Dedifferentiated amniotic fluid mesenchymal stem cell (primary cell): ENCODE data around the gene TEKT3.

Source experiments
- DNase-seq: peaks from one replicate; pipeline ENCODE4 v3.0.0-alpha.2; 2016; ENCODE audit errors: extremely low spot score

TEKT3 gene

DNA sequence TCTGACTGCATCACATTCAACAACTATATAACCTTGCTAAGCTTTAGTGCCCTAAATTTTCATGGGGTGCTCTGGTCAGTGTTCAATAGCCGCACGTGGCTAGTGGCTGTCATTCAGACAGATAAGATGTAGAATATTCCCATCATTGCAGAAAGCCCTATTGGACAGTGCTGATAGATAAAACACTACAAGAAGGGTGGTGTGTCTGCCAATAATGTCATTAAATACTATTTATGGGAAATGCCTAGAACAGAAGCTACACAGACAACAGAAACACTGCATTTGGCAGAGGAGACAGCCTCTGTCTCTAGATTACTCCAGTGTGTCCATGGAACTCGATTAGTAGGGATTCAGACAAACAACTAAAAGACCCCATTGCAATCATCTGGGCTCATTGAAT is 47.8 kb downstream of the TEKT3 start:
- DNase-seq: no peak

DNA sequence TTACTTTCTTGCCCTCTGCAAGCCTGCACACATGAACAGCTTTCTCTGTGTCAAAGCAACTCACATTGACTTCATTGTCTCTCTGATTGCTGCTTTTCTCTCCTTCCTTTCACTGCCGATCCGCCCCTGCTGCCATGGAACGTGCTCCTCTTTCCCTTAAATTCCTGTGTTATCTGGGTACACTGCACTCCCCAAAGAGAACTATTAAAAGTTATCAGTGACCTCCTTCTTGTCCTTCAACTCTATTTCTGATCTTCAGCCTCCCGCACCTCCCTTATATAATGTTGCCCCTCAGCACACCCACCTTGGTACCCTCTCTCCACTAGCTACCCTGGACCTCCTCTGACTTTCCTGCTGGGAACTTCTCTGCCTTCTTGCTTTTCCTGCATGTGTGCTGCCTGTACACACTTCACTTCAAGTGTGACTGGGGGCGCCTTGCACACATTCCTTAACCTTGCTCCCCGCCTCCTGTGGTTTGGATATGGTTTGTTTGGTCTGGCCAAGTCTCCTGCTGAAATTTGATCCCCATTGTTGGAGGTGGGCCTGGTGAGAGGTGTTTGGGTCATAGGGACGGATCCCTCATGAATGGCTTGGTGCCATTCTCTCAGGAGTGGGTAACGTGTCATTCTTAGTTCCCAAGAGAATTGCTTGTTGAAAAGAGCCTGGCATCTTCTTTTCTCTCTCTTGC is 49.6 kb downstream of the TEKT3 start:
- DNase-seq: no peak

DNA sequence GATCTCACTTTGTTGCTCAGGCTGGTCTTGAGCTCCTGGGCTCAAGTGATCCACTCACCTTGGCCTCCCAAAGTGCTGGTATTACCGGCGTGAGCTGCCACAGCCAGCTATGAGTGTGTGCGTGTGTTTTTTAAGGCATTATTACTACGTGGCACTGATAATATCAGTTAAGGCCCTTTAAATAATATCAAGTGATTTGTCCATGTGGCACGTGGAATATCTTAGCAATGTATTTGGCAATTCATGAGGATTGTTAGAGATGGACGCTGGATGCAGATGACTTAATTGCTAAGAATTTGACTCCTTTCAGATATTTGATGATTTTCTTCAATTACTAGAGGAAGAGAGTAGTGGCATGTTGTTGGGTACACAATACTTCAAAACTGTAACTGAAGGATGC is 50.8 kb downstream of the TEKT3 start:
- DNase-seq: no peak

DNA sequence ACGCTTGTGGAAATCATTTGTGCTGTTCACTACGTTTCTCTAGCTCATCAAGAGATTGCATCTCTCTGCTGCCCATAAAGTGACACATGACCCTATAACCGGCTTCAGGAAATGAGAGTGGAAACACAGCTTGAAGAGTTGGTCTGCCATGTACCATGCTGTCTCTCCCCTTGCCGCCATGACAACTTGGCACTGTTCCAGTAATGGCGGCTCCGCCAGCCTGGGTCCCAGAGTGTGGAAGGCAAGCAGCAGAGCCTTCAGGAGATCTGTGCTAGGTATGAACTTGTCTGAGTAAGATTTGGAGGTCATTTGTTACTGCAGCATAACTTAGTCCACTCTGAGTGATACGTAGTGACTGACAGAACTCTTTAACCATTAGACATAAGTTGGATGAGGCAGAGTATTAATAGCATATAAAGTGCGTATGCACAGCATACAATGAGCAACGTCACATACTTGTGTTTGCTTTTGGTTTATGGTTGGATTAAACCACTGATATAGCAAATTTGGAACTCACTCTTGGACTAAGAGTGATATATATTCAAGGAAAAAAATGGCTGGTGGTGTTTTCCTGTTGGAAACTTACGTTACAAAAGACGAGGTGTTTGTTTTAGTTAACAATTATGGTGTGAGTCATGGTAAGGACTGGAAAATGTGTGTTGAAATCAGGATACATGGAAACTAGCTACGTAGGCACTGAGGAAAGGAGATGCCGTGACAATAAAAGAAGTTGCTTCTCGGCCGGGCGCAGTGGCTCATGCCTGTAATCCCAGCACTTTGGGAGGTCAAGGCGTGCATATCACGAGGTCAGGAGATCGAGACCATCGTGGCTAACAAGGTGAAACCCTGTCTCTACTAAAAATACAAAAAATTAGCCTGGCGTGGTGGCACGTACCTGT is 51.9 kb downstream of the TEKT3 start:
- no peak for DNase-seq

DNA sequence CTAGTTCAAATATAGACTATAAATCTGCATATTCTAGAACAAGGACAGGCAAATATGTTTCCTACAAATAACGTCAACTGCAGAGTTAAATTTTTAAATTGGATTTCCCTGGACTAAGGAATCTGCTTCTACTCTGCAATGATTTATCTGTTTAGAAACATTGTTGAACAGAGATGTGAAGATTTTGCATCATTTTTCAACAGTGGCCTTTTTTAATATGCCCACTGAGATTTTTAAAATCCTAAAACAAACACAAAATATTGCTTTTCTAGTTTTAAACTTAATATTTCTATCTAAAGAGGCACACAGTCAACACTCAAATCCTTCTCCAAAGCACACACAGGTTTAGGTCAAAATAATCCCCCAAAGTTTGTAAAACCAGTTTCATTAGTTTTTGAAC is 52.5 kb downstream of the TEKT3 start:
- DNase-seq: no peak

DNA sequence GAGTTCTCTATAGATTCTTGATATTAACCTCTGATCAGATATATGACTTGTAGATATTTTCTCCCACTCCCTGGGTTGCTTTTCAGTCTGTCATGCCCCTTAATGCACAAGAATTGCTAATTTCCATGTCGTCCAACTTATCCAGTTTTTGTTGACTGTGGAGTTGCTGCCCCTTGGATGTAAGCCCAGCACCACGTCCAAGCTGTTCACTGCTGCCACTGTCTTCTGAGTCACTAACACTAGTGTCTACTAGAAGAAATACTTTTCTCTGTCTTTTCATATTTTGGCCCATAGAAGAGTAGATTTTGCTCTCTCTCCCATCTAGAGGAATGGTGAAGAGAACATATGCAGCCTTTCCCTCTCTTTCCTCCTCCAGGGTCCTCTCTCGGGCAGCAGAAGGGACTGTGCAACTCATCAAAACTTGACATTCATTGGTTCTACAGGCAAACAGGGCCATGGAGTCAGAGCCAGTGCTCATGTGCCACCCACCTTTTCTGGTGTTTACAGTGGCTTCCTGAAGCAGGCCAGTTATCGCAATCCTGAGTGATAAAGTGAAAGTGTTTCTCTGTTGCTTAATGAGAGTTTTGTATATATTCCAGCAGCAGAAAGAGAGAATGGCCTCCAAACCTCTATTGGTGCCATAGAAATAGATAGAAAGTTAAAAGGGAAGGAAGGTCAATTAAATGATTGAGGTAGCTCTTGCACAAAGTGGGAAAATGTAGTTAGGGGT is 53.7 kb downstream of the TEKT3 start:
- no peak for DNase-seq

DNA sequence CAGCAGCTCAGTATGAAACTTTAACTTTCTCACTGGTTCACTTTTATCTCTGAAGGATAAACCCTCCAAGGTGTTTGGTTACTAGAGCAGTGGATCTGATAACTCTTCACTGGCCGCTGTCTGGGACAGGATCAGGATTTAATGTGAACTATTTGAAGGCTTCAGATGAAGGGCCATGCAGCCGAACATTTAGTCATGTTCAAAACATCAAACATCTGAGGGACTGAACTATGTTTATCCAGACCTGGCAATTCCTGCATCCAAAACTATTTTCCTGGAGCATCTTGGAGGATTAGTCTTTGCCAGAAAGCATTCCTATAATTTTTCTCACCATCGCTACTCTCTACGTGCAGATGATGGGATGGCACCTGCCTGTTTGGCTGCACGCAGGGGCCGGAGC is 55.9 kb downstream of the TEKT3 start:
- DNase-seq: no peak

DNA sequence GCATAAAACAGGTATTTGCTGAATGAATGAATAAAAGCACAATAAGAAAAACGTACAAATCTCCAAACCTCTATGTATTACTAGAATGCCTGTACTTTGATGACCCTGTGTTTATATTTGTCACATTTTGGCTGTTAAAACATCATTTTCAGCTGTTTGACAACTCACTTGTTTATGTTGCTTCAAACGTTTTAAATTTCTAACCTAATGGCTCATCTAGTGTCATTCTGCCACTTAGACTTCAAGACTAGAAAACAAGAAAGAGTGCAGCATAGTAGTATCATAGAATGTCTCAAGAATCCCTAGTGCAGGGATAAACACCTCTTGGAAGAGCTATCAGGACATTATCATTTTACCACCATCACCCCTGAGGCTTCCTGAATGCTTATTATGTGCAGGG is 56.9 kb downstream of the TEKT3 start:
- DNase-seq: no peak

DNA sequence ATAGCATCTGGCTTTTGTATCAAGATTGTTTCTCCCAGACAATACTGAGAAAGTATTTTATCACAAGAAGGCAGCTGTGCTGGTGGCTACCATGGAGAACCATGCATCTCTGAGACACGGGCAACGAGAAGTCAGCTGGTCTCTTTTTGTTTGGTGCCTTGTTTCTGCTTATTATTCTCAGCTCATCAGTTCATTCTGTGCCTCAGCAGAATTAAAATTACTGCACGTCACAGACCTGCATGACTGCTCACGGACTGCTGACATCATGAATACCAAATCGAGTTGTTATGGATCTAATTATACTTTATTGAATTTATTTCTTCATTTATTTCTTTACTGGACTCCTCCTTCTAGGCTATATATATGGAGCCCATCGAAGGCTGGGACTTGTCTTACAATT is 57.3 kb downstream of the TEKT3 start:
- DNase-seq: no peak

DNA sequence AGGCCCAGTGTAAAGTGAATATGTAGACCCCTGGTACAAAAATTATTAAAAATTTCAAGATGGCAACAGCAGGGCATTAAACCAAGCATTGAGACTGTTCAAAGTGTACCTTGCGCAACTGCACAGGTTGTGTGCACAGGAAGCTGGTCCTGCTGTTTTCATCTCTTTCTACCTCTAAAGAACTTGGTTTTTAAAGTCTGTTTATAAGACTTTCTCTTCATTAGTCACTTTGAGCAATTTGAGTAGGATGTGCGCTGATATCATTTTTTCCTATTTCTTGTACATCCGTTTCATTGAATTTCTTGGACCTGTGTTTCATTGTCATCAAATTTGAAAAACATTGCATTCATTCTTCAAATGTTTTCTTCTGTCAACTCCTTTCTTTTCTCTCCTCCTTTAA is 59.5 kb downstream of the TEKT3 start:
- no peak for DNase-seq

DNA sequence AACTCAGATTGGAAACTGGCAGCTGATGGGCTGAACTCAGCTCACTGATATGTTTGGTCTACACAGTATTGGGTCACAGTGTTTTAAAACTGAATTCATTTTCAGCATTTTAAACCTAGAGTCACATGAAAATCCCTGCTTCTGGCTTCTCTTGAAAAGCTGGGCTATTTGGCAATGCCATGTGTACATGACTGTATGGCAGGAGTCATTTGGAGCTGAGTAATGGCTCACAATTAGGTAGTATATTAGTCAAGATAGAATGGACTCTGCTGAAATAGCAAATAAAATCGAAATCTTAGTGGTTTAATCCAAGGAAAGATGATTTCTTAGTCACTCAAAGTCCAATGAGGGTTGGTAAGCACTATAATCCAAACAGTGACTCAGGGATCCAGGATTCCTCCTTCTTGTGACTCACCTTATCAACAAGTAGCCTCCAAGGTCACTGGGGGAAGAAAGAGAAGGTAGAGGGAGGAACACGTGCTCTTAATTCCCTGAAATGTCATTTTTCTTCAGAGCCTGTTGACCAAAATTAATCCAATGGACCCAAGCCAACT is 62.4 kb downstream of the TEKT3 start:
- DNase-seq: no peak

DNA sequence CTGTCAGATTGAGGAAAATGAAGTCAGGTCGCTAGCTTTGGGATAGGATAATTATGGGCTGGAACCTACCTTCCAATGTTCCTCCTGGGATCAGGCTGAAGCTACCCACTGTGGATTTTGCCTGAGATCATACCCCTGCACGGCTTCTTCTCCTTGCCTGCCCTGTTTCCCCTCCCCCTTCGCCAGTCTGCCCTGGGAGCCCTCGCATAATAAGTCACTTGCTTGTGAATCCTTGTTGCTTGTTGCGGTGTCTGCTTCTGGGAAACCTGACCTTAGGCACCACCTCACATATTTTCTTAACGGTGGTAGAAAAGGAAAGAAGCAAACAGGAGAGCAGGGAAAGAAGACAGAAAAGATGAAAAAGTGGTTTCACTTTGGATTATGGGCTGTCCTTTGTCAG is 63.0 kb downstream of the TEKT3 start:
- no peak for DNase-seq

DNA sequence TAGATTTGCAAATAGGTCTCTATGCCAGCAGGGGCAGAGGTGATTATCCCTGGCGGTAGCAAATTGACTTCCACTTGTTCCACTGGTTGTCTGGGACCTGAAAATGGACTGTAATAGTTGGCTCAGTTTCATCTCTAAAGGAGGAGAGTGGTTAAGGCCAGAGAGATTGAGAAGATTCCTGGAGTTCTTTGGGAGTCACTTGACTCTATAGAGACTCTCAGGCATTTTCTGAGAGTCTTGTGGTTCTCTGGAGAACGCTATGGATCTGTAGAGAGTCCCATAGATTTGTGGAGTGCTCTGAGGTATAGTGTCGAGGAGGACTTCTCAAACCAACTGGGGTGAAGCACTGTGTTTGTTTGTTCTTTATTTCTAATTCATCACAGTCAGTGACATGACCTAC is 67.4 kb downstream of the TEKT3 start:
- no peak for DNase-seq

DNA sequence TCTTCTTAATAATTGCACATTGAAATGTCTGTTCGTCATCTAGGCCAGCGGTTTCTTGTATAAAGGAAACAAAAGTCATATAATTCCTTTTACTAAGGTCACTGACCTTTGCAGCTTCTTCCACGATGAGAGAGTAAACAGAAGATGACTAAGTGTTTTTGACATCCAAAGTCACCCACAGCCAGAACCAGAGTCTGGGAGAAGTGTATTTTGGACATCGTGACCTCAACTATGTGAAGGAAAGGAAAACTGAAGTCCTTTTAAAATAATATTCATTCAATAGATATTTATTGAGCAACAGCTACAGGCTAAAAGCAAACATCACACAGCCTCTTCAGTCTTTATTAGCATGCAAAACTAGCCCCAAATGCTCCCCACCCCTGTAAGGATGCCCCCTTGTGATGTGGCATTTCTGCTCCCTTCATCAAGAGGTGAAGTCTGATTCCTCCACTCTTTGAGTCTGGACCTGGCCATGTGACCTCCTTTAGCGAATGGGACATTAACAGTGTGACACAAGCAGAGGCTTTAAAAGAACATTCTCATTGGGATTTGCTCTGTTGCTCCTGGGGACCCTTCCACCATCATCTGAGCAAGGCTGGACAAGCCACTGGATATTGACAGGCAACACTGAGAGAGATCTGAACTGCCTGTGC is 68.1 kb downstream of the TEKT3 start:
- DNase-seq: peak; percentile 60

DNA sequence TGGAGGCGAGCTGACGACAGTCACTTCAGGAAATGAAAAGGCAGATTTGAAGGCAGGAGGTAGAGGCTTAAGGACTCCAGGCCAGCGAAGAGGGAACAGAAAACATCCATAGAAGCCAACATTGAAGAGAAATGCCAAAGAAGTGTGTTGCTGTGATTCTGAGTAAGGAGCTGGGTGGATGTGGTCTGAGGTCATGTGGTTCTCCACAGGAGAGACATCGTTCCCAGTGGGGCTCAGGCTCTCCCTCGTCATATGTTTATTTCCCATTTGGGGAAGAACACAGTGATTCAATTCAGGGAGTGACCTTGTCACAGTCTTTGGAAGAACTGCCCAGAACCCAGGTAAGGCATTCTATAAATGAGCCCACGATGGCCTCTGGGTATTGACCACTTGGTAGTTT is 69.7 kb downstream of the TEKT3 start:
- DNase-seq: no peak

DNA sequence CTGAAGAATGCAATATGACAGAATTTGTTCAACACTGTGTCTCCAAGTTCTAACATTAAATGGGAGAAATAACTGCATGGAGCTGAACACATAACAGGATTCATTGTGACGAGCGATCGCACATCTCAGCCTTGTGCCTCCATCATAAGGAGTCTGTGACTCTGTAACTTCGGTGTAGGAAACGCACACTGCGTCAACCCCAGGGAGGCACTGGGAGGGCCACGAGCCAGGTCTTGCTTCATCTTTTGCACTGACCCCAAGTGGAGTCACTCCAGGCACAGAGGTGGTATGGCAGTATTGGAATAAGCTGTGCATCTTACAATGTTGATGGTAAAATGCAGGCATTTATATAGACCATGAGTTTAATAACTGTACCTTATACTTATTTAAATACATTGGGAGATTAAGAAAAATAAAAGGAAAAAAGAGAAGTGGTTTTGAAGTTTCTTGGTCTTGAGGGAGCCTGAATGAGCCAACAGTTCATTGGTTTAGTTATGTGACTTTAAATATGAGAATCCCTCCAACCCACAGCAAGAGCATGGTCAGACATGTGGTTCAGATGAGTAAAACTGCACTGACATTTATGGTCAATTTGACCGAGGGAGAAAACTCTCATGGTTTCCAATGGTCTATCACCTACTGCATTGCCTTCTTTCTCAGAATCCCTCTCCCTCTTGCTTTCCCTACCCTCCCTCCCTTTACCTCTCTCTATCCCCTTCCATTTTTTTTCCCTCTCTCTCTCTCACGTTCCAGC is 70.6 kb downstream of the TEKT3 start:
- no peak for DNase-seq

DNA sequence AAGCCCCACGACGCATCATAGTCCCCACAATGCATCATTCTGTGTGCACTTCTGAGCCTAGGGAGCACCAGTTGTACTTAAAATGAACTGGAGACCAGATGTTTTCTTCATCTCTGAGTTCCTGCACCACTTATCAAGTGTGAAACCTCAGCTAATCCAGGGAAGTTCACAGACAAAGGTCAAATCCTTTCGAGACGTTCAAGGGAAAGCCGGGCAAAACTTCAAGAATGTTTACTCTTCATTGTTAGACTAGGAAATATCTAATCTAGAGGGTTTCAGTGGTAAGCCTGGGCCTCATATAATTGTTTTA is 71.7 kb downstream of the TEKT3 start:
- no peak for DNase-seq

DNA sequence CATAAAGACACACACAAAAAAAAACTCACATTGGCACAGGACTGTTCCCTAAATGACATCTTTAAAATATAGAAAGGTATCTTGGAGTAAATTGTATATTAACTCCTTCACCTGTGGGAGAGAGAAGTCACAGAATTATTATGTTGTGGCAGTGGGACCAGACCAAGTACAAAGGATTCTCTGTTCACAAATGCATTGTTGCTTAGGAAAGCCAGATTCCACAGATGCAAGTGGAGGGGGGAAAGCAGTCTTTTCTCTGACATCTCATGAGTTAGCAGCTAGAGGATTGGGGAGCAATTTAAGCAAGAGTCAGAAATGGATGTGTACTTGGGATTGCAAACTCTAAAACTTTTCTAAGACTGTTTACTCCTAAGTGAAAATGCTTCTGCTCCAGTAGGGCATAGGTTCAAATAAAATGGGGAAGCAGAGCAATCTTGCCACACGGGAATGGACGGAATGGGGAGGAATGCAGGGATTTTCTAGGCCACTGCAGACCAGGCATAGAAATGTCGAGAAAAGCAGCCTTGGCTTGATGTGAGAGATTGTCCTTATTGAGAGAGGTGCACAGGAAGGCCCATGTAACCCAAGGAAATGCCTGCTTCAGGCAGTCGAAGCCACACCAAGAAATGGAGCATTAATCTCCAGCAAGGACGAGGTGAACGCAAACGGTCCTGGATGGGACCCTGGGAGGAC is 72.2 kb downstream of the TEKT3 start:
- DNase-seq: no peak

DNA sequence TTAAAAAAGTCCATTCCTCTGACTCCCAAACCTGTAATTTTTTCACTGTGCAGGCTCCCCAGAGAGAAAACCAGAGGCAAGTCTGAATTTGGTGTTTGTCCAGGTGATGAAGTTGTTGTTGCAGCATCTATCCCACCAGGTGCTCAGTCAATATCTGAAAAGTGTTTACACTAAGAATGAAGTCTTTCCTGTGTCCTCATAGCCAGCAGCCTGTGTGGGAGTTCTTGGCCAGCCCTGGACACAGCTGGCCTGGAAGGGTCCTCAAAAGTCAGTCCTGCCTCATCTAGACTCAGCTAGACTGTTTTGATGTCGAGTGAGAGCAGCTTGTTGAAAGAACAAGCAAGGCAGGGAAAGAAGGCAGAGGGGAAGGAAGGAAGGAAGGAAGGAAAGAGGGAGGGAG is 72.9 kb downstream of the TEKT3 start:
- no peak for DNase-seq

DNA sequence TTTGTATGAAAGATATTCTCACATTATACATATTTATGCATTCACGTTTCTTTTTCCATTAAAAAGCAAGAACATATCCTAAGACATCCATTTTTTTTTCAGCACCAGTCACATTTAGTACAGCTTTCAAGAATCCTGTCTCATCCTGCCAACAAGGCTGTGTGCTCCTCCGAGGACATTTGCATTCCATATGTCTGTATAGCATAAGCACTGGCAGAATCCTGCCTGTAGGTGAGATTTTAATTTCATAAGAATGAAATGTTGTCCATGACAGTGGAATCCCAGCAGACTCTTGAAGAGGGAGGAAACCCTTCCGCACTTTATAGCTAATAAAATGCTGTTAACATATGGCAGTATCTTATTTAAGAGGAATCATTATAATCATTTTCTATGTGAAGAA is 73.4 kb downstream of the TEKT3 start:
- no peak for DNase-seq
